SH-SY5Y (cell line): ENCODE data around the gene TSPAN18.

Experiments used
- GATA2 ChIP-seq: IDR thresholded peaks from 2 replicates; pipeline ENCODE4 v1.6.1; 2011; ENCODE audit warnings: mild to moderate bottlenecking, low read depth, low read length
- GATA3 ChIP-seq: IDR thresholded peaks from 2 replicates; pipeline ENCODE4 v1.6.1; 2011; ENCODE audit warnings: low read depth, mild to moderate bottlenecking, low read length, moderate library complexity

Gene TSPAN18

GRCh38 chr11:44725757-44726282, 942 bp upstream of the TSPAN18 start:
- no peak for TF ChIP-seq GATA3

DNA sequence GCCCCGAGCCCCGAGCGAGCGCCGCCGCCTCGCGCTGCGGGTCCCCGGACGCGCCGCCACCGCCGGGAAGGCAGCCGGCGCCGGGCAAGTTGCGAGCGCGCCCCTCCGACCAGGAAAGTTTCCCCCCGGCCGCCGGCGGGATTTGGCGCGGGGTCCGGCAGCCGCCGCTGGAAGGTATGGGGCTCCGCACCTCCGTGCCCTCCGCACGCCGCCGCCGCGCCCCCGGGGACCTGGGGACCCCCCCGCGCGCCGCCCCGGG, 281 bp downstream of the TSPAN18 start:
- TF ChIP-seq GATA3 (no peak), GATA2 (no peak)

- TF ChIP-seq GATA2 (no peak), GATA3 (no peak)
These were observed 868 bp downstream of the TSPAN18 start for GRCh38 chr11:44727373-44728287.

DNA sequence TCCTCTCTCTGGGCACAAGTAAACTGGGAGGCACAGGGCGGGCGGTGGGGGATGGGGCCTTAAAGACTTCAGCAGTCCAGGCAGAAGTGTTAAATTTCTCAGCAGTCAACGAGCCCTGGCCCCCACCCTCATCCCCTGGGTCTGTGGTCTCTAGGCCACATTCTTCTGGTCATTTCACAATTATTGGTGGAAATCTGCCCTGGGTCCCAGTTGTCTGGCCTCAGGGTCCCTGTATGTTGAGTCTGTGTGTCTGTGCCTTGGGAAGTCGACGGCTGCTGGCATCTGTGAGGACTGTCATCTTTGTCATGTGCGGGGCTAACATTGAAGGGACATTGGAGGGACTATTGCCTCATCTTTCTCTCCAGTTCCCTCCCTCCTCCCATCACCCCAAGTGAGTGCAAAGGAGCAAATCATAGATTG, 1.7 kb downstream of the TSPAN18 start:
- TF ChIP-seq GATA2 (no peak), GATA3 (no peak)

- TF ChIP-seq GATA2 (no peak), GATA3 (no peak)
These were observed 2.3 kb downstream of the TSPAN18 start for GRCh38 chr11:44729063-44729462.

DNA sequence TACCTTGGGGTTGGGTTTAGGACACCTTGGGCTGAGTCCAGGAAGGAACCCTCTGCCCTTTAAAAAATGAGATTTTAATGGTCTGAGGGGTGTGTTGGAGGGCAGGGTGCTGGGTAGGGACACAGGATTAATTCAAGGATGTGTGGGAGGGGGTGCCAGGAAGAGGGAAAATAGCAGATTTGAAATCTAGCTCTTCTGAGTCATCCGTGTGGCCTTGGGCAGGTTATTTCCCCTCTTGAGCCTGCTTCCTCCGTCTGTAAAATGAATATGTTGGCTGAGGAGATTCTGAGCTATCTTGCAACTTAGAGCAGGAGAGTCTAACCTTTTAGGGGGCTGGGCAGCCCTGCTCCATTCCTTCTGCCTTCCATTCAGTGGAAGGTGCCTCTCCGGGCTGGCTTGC, 3.0 kb downstream of the TSPAN18 start:
- TF ChIP-seq GATA2 (no peak), GATA3 (no peak)

GRCh38 chr11:44730775-44731174, 4.0 kb downstream of the TSPAN18 start:
- TF ChIP-seq GATA2 = no peak

- peak; percentile 90 for TF ChIP-seq GATA2
- peak; percentile 66 for TF ChIP-seq GATA3
These were observed 5.1 kb downstream of the TSPAN18 start for GRCh38 chr11:44731685-44732430.

GRCh38 chr11:44732564-44732963, 5.8 kb downstream of the TSPAN18 start:
- TF ChIP-seq GATA2 (no peak), GATA3 (no peak; the same call in 1 of the 2 replicates)

DNA sequence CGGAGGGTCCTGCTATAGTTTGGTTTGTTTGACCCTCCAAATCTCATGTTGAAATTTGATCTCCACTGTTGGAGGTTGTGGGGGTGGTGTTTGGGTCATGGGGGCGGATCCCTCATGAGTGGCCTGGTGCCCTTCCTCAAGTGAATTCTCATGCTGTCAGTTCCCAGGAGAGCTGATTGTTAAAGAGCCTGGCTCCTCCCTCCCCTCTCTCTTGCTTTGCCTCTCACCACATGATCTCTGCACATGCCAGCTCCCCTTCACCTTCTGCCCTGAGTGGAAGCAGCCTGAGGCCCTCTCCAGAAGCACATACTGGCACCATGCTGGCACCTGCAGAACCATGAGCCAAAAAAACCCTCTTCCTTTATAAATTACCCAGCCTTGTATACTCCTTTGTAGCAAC, 7.1 kb downstream of the TSPAN18 start:
- TF ChIP-seq GATA3 = no peak
- TF ChIP-seq GATA2 = no peak

GRCh38 chr11:44734843-44735381, 8.2 kb downstream of the TSPAN18 start:
- TF ChIP-seq GATA3 (no peak), GATA2 (no peak)

DNA sequence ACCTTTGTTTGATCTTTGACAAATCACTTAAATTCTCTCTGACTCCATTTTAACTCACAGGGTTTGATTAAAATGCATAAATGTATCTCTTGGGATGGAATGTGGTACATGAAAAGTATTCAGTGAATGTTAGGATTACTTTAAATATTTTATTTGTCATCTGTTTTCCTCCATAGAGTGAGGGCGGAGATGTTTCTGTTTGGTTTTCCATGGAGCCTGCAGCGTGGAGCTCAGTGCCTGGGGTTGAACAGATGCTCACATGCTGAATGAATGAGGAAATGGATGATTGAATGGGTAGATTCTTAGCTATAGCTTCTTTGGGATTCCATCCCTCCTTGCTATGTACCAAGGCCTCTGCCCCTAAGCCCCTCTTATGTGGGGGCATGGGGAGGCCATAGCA, 10.0 kb downstream of the TSPAN18 start:
- TF ChIP-seq GATA2 = no peak
- no peak for TF ChIP-seq GATA3

DNA sequence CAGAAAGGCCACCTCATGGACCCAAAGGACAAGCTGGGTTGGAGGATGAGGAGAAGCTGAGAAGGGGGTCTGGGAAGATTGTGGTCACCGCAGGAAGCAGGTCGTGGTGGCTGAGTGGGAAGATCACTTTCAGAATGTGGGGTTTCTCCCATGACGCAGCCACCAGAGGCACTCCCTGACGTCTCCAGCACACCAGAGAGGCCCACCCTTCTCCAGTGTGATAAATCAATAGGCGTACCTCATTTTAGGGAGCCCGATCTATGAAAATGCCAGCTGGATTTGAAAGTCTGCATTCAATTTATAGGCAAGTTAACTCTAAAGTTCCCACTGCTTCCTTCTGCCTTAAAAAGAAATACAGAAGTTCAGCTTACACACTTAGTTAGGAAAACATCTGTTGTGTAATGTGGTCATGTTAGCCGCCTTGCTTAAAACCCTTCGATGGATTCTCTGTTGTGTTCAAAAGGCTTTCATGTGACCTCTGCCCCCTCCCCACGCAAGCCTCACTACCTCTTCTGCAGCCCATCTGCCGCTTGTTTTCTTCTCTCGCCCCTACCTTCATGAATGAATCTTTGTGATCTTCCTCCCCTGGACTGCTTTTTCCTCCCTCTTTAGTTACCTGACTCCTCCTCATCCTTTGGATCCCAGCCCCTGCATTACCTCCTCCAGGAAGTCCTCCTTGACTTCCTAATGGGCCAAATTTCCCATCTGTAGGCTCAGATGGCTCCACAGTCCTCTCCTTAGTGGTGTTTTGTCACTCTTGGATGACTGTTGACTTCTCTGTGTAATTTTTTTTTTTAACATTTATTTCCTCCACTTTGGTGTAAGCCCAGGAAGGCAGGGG, 10.7 kb downstream of the TSPAN18 start:
- TF ChIP-seq GATA2 (no peak), GATA3 (no peak)

DNA sequence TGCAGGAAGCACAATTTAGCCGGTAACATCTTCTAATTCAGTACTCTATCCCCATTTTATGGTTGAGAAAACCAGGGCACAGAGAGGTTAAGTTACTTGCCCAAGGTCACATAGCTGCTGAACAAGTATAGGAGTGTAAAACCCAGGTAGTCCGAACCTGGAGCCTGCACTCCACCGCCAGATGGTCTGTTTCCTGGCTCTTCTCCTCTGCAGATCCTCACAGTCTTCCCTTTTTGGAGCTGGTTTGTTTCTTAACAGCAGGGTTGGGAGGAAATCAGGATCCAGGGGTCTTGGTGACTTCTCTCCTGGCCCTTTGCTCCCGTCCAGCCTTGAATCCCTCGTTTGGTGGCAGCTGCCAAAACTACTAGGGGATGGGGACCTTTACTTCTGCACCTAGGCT, 12.0 kb downstream of the TSPAN18 start:
- no peak for TF ChIP-seq GATA3
- no peak for TF ChIP-seq GATA2

DNA sequence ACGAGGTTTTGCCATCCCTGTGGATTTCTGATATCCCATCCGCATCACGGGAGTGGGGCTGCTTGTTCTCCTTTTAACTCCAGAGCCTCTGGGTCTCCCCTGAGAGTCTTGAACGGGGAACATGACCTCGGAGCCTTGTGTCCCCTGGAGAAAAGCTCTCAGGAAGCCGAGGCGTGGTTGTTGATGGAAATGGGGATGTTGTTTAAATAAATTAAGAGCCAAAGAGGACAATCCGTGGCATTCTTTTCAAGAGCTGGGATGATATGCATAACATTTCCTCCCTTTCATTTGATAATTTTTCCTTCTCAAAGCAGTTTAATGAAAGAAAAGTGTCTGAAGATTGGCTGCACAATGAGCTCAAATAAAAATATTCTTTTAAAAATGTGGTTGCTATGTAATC, 14.2 kb downstream of the TSPAN18 start:
- TF ChIP-seq GATA3 (no peak), GATA2 (no peak)

GRCh38 chr11:44741976-44742375, 15.2 kb downstream of the TSPAN18 start:
- no peak for TF ChIP-seq GATA2
- TF ChIP-seq GATA3 = no peak
